ENCODE data around the gene MSANTD7. TPM values are rescaled to one million over a fixed set of nuclear protein-coding genes. Genes with fewer than 3 reads are reported as not detected.

MSANTD7 gene
- total RNA-seq, 4 donors from 2014 or later: 7.5 to 18.0 (median 11.9) TPM

DNA sequence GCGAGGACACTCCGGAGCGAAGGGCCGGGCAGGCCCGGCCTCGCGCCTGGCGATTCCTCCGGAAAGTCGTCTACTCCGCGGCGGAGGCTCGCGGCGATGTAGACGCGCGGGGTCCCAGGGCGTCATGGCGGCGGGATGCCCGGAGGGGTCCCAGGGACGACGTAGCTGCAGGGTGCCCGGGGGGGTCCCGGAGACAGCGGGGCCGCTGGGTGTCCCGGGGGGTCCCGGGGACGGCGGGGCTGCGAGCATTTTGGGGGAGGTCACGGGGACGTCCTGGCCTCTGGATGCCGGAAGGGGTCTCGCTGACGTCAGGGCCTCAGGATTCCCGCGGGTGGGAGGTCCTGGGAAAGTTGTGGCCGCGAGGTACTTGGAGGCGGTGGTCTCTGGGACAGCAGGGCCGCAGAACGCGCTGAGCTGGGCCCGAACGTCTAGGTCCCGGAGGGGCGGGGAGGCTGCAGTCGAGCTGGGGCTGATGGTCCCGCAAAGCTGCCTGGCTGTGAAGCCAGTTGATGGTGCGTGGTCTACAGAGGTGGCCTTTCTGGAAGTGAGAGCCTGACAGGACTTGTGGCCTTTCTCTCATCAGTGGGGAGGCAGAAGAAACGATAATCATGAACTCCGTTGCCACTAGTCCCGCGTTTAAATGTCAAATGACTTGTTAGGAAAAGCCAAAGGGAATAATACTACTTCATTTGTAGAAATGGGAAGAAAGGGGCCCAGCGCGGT lies 637 bp downstream of the MSANTD7 start:
- peak; percentile 6 for ATAC-seq (ENCODE audit: low FRiP score)
- TF ChIP-seq, protein P1, sequence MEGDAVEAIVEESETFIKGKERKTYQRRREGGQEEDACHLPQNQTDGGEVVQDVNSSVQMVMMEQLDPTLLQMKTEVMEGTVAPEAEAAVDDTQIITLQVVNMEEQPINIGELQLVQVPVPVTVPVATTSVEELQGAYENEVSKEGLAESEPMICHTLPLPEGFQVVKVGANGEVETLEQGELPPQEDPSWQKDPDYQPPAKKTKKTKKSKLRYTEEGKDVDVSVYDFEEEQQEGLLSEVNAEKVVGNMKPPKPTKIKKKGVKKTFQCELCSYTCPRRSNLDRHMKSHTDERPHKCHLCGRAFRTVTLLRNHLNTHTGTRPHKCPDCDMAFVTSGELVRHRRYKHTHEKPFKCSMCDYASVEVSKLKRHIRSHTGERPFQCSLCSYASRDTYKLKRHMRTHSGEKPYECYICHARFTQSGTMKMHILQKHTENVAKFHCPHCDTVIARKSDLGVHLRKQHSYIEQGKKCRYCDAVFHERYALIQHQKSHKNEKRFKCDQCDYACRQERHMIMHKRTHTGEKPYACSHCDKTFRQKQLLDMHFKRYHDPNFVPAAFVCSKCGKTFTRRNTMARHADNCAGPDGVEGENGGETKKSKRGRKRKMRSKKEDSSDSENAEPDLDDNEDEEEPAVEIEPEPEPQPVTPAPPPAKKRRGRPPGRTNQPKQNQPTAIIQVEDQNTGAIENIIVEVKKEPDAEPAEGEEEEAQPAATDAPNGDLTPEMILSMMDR (IDR thresholded peaks at IDR 0.05): no peak
- DNase-seq (ENCODE audit: low spot score): no peak

- TF ChIP-seq, protein P1 (IDR thresholded peaks at IDR 0.05): no peak
- ATAC-seq (ENCODE audit: low FRiP score) (no peak), DNase-seq (ENCODE audit: low spot score) (no peak)
These were observed 1.2 kb downstream of the MSANTD7 start for GRCh38 chr10:14839305-14839695.

GRCh38 chr10:14840178-14840577 lies 2.1 kb downstream of the MSANTD7 start:
- DNase-seq (ENCODE audit: low spot score) (no peak), ATAC-seq (ENCODE audit: low FRiP score) (no peak)
- TF ChIP-seq, protein P1 (IDR thresholded peaks at IDR 0.05): no peak

DNA sequence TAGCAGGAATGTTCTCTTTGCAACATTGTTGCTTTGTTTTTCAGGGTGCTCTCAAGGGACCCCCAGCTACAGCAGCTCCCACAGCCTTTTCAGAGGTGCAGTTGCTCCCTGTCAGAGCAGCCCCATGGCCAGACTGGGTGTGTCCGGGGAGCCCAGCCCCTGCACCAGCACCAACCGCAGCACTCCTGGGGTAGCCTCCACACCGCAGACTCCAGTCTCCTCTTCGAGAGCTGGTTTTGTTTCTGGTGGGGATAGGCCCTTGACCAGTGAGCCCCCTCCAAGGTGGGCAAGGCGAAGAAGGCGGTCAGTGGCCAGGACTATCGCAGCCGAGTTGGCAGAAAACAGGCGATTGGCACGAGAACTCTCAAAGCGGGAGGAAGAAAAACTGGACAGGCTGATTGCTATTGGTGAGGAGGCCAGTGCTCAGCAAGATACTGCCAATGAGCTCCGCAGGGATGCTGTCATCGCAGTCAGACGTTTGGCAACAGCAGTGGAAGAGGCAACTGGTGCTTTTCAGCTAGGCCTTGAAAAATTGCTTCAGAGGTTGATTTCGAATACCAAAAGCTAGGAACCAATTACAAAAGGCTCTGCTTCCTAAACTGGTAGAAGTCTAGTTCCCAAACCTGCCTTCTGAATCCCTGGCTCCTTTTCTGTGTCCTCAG lies 5.4 kb downstream of the MSANTD7 start:
- TF ChIP-seq, protein P1 (IDR thresholded peaks at IDR 0.05): no peak
- DNase-seq (ENCODE audit: low spot score) (no peak), ATAC-seq (ENCODE audit: low FRiP score) (no peak)

GRCh38 chr10:14844948-14845347 lies 6.8 kb downstream of the MSANTD7 start:
- DNase-seq (ENCODE audit: low spot score) (no peak), ATAC-seq (ENCODE audit: low FRiP score) (no peak)
- TF ChIP-seq, protein P1 (IDR thresholded peaks at IDR 0.05): no peak

GRCh38 chr10:14852236-14852635 lies 14.1 kb downstream of the MSANTD7 start:
- DNase-seq (ENCODE audit: low spot score) (no peak), ATAC-seq (ENCODE audit: low FRiP score) (no peak)
- TF ChIP-seq, protein P1 (IDR thresholded peaks at IDR 0.05): no peak

DNA sequence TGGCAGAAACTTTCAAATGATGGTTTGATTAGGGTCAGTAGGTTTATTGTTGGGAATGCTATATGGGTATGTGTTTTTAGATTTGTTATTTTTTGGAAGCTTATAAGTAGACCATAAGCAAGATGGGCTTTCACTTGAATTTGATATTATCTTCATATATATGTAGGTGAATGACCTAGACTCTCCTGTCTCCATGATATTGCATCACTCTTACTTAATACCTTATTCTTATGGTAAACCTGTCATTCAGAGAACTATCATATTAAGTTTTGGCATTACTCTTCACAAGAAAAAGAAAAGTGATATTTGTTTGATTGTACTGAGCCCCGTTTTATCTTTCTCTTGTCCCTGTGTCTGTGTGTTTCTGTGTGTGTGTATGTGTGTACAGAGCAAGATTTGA lies 17.3 kb downstream of the MSANTD7 start:
- DNase-seq (ENCODE audit: low spot score) (no peak), ATAC-seq (ENCODE audit: low FRiP score) (no peak)
- TF ChIP-seq, protein P1 (IDR thresholded peaks at IDR 0.05): no peak
